HFF-Myc (cell line): ENCODE results near the gene TPM4.

ENCODE experiments used
- DNase-seq: peaks from one replicate; pipeline ENCODE4 v3.0.0-alpha.2; 2011; ENCODE audit warnings: low read depth; ENCODE audit errors: extremely low read depth
- H3K4me3 ChIP-seq: replicated peaks from 2 replicates; pipeline ENCODE4 v1.5.1; 2011; ENCODE audit warnings: low read depth, mild to moderate bottlenecking, control low read depth, low read length
- CTCF ChIP-seq: IDR thresholded peaks from 2 replicates; pipeline ENCODE4 v1.5.1; 2012; ENCODE audit warnings: mild to moderate bottlenecking, low read depth, low read length, control low read depth; ENCODE audit errors: missing control alignments

Gene TPM4

GRCh38 chr19:16136185-16136999 lies 60.1 kb downstream of the TPM4 start:
- H3K4me3 ChIP-seq = no peak overlapping the region
- DNase-seq = no peak
- no peak for TF ChIP-seq CTCF

- no peak for DNase-seq
- TF ChIP-seq CTCF = no peak
- H3K4me3 ChIP-seq = no peak overlapping the region
Measured at GRCh38 chr19:16139752-16140151, 63.5 kb downstream of the TPM4 start.

- no peak for TF ChIP-seq CTCF
- DNase-seq = no peak
Measured at GRCh38 chr19:16141043-16141442, 64.7 kb downstream of the TPM4 start.

GRCh38 chr19:16142032-16142580 lies 65.8 kb downstream of the TPM4 start:
- no peak overlapping the region for H3K4me3 ChIP-seq
- TF ChIP-seq CTCF = no peak
- DNase-seq = no peak

More at GRCh38 chr19:16141043-16141442, 64.7 kb downstream of the TPM4 start:
- no peak overlapping the region for H3K4me3 ChIP-seq

GRCh38 chr19:16143399-16144215 lies 67.3 kb downstream of the TPM4 start, which contains the start of gene HSH2D:
TSS of gene HSH2D (plus strand) at chr19:16143685. CDS start at chr19:16148751, 5,066 bp downstream.
- TF ChIP-seq CTCF = no peak
- H3K4me3 ChIP-seq = no peak within 1 kb of the TSS
- no peak for DNase-seq

GRCh38 chr19:16144216-16144581 lies 67.9 kb downstream of the TPM4 start:
- H3K4me3 ChIP-seq = no peak overlapping the region

More at GRCh38 chr19:16144216-16144581, 67.9 kb downstream of the TPM4 start:
- TF ChIP-seq CTCF = no peak
- no peak for DNase-seq
